Adrenal gland (tissue), 12 donors: Measurements from ENCODE around the gene MUSTN1. TPM values are rescaled to one million over a fixed set of nuclear protein-coding genes. Genes with fewer than 3 reads are reported as not detected.

ENCODE experiments used
- DNase-seq, 7 donors: peaks; one replicate each; pipeline ENCODE4 v3.0.0-alpha.2; 2019 to 2020
- H3K27ac ChIP-seq, 5 donors: fragments of 200-600 bp; sonication (generic) in 4 of 5; 1 replicate in 3 of 5; 2 replicates in 2 of 5; pipeline versions ENCODE4 v1.5.1 to v1.8.0; 2016 to 2020; ENCODE audit warnings: mild to moderate bottlenecking in 1 of 5
- H3K27me3 ChIP-seq: fragments of 200-600 bp; 2 replicates; pipeline ENCODE4 v1.8.0; 2021
- H3K36me3 ChIP-seq, 2 donors: fragments of 200-600 bp; replicated peaks in 1 of 2; 1 replicate in 1 of 2; 2 replicates in 1 of 2; pipeline versions ENCODE4 v1.5.1 to v1.8.0; 2018 to 2022
- H3K4me1 ChIP-seq, 2 donors: fragments of 200-600 bp; replicated peaks in 1 of 2; 1 replicate in 1 of 2; 2 replicates in 1 of 2; pipeline versions ENCODE4 v1.5.1 to v1.8.0; 2018 to 2021
- H3K4me3 ChIP-seq, 4 donors: fragments of 200-600 bp; sonication (generic) in 3 of 4; one replicate each; pipeline ENCODE4 v1.5.1; 2016 to 2018
- H3K9me3 ChIP-seq, 3 donors: fragments of 200-600 bp; sonication (generic) in 1 of 3; replicated peaks in 1 of 3; 1 replicate in 2 of 3; 2 replicates in 1 of 3; pipeline versions ENCODE4 v1.5.1 to v1.8.0; 2016 to 2021
- CTCF ChIP-seq, 6 experiments: fragments of 450-650 bp in 4 of 6; fragments of 200-600 bp in 2 of 6; sonication (generic) in 1 of 6; IDR thresholded peaks; 1 replicate in 5 of 6; 2 replicates in 1 of 6; pipeline versions ENCODE4 v1.5.1 to v1.8.0; 2016 to 2021; ENCODE audit warnings: antibody characterized with exemption in 6 of 6, mild to moderate bottlenecking in 2 of 6, moderate library complexity in 1 of 6
- POLR2A ChIP-seq, 2 donors: fragments of 450-650 bp; IDR thresholded peaks; one replicate each; pipeline ENCODE4 v1.6.1; 2017; ENCODE audit warnings: antibody characterized with exemption in 2 of 2, mild to moderate bottlenecking in 2 of 2, moderate library complexity in 1 of 2
- WGBS, 4 donors: extraction: QIAGEN DNeasy Blood & Tissue Kit in 2 of 4; methylation state at CpG; one replicate each; pipeline versions ENCODE4 v1.1.5 to v1.1.7; 2013 to 2017; 5-methylcytosine and 5-hydroxymethylcytosine counted together
- intact Hi-C, 2 donors: fragments of 100-400 bp; cut with DNase I; formaldehyde crosslinking; loops; one replicate each; pipeline versions ENCODE4 v1.14.1 to v1.15.0; 2022 to 2023
- polyA plus RNA-seq, 3 donors: library from polyadenylated mRNA; stranded (reverse); fragments of 200-250 nt in 2 of 3; fragments of 350-450 nt in 1 of 3; fragmentation: Illumina TruSeq in 1 of 3; extraction: RNeasy Lipid Tissue Mini Kit (QIAGEN cat#74804) in 1 of 3; gene quantifications; one replicate each; pipeline ENCODE4 v1.2.3, GENCODE V29; 2013 to 2014
- total RNA-seq, 9 donors: library from RNA; depleted of rRNA in 4 of 9; stranded (reverse); fragments of >200 nt in 4 of 9; fragments of 120-200 nt in 1 of 9; fragmentation: NEBNext Ultra II Directional in 1 of 9; extraction: Animal tissue kit (Norgen Biotek cat#: 25700) in 1 of 9; gene quantifications; one replicate each; pipeline versions ENCODE4 v1.1.0 to v1.2.4, GENCODE V29; 2013 to 2023
- donor health status: healthy with polysubstance abuse.
- donor health status: Bipolar disorder and iron deficiency.
- donor health status: DM: yes; HTN: yes; CAD: no.
- donor health status: DM: no; HTN: no; CAD: no.
- donor health status: DM: no; HTN: no; CAD: no.
- donor health status: DM: yes; HTN: yes; CAD: no.

MUSTN1 gene
- total and polyA plus RNA-seq, 12 donors, result 0.50 to 128 (median 2.2) TPM; not detected in 4

DNA sequence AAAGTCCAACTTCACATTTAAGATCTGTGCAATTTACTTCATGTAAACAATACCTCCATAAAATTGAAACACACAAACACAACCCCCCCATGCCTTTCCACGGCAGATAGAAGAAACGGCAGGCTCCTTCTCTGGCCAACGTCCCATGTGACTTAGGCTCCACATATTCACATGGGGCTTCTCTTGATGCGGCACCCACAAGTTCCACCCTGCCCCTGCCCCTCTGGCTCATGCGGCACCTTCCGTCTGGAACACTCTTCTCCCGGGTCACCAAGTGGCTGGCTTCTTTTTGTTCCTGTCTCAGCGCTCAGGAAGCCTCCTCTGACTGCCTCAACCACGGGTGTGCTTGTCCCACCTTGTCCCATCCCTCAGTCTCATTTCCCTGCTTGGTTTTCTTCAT lies 36.9 kb upstream of the MUSTN1 start:
- DNase-seq, result no peak
- Histone ChIP-seq H3K4me3 (no peak overlapping the region), H3K27me3 (no peaks in the 10 kb centered on the region), H3K27ac (no peak overlapping the region), H3K9me3 (no peaks in the 10 kb centered on the region), H3K36me3 (no peaks in the 10 kb centered on the region), H3K4me1 (peaks cover 5 to 15% of the 10 kb centered on the region in 2 donors)
- WGBS, 4 donors, result 78 to 86% (median 83%) methylated on average over 9 of the region's 9 CpGs
- intact Hi-C loops, result no loop called here
- TF ChIP-seq CTCF (IDR thresholded peaks at IDR 0.05), result no peak
- TF ChIP-seq POLR2A (IDR thresholded peaks at IDR 0.05), result no peak

- peaks cover 5 to 14% of the 10 kb centered on the region in 2 donors for H3K4me1 ChIP-seq
- H3K36me3 ChIP-seq, result no peaks in the 10 kb centered on the region
- H3K9me3 ChIP-seq, result no peaks in the 10 kb centered on the region
- DNase-seq, result no peak
- no peak overlapping the region for H3K4me3 ChIP-seq
- intact Hi-C loops, result no loop called here
- no peak overlapping the region for H3K27ac ChIP-seq
- TF ChIP-seq CTCF (IDR thresholded peaks at IDR 0.05) (no peak), POLR2A (IDR thresholded peaks at IDR 0.05) (no peak)
- WGBS, 4 donors, result 96 to 100% (median 97%) methylated on average over 1 to 10 of the region's 10 CpGs
- H3K27me3 ChIP-seq, result no peaks in the 10 kb centered on the region
Observed at GRCh38 chr3:52870471-52870870, 35.7 kb upstream of the MUSTN1 start.

- Histone ChIP-seq H3K4me3 (no peak overlapping the region), H3K9me3 (no peaks in the 10 kb centered on the region), H3K36me3 (no peaks in the 10 kb centered on the region), H3K27ac (no peak overlapping the region), H3K27me3 (no peaks in the 10 kb centered on the region), H3K4me1 (no peaks in the 10 kb centered on the region)
- TF ChIP-seq POLR2A (IDR thresholded peaks at IDR 0.05) (no peak), CTCF (IDR thresholded peaks at IDR 0.05) (no peak)
- DNase-seq, result no peak
- 92 to 100% (median 95%) methylated on average over 3 to 12 of the region's 12 CpGs for WGBS, 4 donors
- intact Hi-C loops, result no loop called here
Observed at GRCh38 chr3:52866427-52866826, 31.6 kb upstream of the MUSTN1 start.

- no peaks in the 10 kb centered on the region for H3K4me1 ChIP-seq
- no peak overlapping the region for H3K27ac ChIP-seq
- no peak for DNase-seq
- no peaks in the 10 kb centered on the region for H3K27me3 ChIP-seq
- intact Hi-C loops, result no loop called here
- no peaks in the 10 kb centered on the region for H3K36me3 ChIP-seq
- 93 to 97% (median 96%) methylated on average over 4 to 13 of the region's 13 CpGs for WGBS, 4 donors
- TF ChIP-seq CTCF (IDR thresholded peaks at IDR 0.05) (no peak), POLR2A (IDR thresholded peaks at IDR 0.05) (no peak)
- no peaks in the 10 kb centered on the region for H3K9me3 ChIP-seq
- no peak overlapping the region for H3K4me3 ChIP-seq
Observed at GRCh38 chr3:52865994-52866393, 31.2 kb upstream of the MUSTN1 start.
